Measurements from ENCODE around the gene ANKMY1.

ANKMY1 gene

DNA sequence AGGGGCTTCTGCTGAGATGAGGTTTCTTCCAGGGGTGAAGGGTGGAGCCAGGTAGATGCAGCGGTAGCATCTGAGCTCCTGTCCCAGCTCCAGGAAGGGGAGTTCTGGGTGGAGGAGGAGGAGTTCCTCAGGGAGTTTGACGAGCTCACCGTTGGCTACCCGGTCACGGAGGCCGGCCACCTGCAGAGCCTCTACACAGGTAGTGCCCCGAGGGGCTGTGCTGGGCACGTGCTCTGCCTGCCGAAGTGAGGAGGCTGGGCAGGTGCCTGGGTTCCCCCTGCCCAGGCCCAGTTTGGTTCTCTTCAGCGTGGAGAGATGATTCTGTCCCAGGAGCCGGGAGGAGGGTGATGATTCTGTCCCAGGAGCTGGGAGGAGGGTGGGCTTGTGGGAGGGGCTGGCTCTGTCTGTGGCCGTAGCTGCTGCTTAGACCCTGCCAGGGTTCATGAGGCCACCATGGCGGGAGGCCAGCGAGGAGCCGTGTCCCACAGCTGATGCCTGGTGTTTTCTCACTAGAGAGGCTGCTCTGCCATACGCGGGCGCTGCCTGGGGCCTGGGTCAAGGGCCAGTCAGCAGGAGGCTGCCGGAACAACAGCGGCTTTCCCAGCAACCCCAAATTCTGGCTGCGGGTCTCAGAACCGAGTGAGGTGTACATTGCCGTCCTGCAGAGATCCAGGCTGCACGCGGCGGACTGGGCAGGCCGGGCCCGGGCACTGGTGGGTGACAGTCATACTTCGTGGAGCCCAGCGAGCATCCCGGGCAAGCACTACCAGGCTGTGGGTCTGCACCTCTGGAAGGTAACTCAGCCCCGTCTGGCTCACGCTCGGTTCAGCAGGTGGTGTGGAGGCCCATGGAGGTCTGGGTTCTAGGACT lies 37.0 kb upstream of the ANKMY1 start:
- DNase-seq (ENCODE audit: low spot score) = no peak

DNA sequence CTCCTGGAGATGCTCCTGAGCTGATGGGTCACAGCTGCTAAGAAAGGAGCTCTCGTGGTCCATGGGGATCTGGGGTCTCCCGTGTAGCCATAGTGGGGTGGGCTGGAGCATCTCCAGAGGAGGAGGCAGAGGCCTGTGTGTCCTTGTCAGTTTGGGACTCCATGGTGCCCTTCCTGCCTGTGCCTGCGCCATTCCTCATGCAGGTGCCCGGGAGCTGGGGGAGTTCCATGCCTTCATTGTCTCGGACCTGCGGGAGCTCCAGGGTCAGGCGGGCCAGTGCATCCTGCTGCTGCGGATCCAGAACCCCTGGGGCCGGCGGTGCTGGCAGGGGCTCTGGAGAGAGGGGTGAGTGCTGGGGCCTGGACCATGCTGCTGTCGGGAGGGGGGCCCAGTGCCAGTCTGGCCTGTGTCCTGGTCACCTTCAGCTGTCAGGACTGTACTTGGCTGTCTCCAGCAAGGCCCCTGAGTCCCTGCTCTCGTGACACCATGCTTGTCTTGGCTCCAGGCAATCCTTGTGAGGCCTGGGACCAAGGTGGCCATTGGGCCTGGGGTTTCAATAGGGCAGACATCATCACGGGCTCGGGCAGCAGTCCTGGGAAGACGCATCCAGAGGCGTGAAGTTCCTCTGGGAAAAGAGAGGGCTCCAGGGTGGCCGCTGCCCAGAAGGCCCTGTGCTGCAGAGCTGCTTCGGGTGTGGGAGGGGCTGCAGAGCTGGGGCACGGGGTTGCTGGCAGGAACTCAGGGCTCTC lies 36.1 kb upstream of the ANKMY1 start:
- no peak for DNase-seq (ENCODE audit: low spot score)

DNA sequence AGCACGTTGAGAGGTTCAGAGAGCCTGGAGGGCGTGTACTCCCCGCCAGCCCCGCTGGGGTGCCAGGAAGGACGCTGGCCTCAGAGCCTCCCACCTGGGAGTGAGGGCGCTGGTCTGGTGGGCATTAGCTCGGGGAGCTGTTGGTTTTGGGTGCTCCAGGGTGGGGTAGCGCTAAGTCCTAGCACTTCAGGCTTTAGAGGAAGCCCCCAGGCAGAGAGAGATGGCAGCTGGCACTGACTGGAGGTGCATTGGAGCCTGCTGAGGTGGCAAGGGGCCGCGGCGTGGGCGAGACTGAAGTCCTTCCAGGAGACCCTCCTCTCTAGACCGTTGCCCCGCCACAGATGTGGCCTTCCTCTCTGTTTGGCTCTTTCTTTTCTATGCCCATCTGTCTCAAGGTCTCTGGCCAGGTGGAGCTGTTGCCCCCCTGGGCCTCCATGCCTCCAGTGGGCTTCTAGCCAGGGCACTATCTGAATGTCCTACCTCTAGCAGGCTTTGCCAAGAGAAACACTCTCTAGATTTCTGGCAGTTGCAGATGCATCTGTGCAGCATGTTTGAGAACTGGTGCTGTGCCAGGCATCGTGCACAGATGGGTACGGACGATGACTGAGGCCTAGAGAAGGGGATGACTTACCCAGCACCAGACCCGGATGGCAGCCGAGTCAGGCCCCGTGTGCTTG lies 35.4 kb upstream of the ANKMY1 start:
- DNase-seq (ENCODE audit: low spot score) = no peak

DNA sequence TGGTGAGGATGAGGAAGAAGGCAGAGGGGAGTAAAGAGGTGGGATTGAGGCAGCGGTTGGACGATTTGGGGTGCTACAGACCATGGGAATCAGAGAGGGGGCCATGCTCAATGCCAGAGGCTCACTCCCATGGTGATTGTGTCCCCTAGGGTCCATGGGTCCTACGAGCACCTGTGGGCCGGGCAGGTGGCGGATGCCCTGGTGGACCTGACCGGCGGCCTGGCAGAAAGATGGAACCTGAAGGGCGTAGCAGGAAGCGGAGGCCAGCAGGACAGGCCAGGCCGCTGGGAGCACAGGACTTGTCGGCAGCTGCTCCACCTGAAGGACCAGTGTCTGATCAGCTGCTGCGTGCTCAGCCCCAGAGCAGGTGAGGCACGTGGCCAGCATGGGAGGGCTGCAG lies 34.0 kb upstream of the ANKMY1 start:
- DNase-seq (ENCODE audit: low spot score) = no peak

DNA sequence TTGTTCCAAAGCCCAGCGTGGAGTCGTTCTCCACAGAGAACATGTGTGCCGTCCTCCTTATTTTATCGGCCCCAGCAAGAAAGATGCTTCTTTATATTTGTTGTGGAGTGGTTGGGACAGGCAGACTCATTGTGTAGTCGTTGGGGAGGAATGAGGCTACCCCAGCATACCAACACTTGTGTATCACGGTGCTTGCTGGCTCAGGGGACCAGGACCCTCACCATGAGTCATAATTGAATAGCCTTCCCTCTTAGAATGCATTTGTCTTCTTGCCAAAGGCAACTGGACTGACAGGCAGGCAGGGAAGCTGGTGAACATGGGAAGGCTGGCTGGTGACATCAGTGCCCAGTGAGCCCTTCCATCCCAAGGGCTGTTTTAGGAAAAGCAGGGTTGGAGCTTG lies 33.4 kb upstream of the ANKMY1 start:
- DNase-seq (ENCODE audit: low spot score) = no peak

DNA sequence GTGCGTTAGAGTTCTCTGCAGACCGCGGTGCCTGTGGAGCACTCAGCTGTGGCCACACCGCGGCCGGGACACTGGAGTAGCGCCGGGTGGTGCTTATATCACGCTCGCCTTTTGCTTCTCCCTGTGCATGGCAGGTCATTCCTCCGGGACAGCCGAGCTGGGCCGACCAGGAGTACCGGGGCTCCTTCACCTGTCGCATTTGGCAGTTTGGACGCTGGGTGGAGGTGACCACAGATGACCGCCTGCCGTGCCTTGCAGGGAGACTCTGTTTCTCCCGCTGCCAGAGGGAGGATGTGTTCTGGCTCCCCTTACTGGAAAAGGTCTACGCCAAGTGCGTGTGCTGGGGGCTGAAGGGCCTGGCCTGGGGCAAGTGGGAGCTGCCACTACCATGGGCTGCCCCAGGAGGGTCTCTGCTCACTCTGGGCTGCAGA lies 32.9 kb upstream of the ANKMY1 start:
- no peak for DNase-seq (ENCODE audit: low spot score)

DNA sequence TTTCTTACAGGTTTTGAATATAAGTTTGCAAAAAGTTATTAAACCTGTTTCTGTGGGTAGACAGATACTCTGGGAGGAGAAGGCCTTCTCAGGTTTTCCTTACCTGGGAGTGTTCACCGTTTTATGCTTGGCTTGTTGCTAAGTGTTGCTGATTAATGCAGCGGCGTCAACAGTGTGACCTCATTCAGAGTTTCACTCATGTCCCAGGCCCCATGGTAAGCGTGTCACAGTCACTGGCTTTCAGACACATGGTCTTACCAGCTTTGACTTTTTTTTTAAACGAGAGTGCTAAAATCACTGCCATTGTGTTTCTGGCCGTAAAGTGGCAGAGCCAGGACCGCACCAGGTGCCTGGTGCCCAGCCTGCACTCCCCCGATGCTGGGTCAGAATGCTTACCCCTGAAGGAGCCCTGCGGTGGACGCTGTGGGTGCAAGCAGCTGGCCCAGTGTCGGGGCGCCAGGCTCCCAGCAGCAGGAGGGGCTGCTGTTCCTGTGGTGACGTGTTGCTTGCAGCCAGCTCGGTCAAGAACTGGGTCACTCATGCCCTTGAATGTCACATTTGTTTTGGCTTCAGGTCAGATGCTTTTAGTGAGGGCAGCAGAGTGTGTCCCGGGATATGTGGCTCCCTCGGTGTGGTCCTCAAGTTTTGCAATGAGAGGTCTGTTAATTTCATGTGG lies 32.2 kb upstream of the ANKMY1 start:
- DNase-seq (ENCODE audit: low spot score) = no peak

DNA sequence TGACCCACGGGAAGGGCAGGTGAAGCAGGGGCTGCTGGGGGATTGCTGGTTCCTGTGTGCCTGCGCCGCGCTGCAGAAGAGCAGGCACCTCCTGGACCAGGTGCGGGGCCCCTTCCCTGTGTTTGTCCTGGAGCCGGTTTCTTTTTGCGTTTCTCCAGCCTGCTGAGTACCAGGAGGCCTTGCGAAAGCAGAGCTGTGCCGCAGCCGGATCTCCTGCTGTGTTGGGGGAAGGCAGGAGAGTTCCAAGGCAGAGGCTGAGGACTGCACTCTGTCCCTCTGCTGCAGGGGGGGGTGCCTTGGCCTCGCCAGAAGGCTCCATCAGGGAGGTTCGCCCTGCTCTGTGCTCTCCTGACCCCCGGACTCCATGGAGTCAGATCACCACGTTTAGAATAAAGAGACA lies 31.6 kb upstream of the ANKMY1 start:
- DNase-seq (ENCODE audit: low spot score) = no peak

DNA sequence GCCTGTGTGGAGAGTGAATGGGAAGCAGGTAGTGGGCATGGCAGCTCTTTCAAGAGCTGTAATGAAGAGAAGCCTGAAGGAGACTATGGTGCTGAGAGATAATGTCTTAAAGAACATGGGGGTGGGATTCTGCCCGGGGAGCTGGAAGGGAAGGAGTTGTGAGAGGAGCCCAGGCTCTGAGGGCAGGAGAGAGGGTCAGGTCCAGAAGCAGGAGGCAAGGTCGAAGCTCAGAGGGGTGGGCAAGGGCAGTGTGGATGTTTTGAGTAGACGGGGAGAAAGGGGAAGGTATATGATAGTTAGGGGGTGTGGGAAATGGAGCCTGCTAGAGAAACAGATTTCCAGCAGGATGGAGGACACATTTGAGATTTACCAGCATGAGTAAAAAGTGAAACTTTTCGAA lies 30.9 kb upstream of the ANKMY1 start:
- DNase-seq (ENCODE audit: low spot score) = no peak

DNA sequence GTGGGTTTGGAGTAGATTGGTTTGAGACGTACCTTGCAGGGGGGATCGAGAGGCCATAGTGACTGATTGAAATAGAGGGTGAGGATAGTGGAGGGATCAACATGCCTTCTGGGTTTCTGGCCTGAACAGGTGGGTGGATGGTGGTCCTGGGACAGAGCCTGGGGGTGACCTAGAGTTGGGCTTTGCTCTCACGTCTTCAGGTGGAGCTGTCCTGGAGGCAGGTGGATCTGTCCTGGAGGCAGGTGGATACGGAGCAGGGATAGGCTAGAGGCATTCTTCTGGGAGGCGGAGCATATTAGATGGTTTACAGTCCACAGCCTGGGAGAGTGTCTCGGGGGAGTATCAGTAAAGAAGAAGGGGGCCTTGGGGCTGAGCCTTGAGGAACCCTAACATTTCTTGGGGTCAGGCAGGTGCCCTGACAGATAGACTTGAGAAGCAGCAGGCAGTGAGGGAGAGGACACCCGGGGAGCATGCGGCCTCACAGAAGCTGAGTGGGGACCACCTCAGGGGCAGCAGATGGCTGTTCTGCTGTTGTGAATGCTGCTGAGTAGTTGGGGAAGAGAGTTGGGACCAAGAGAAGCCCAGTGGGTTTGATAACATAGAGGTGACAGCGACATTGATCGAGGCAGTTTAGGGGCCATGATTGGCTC lies 30.3 kb upstream of the ANKMY1 start:
- DNase-seq (ENCODE audit: low spot score) = no peak

DNA sequence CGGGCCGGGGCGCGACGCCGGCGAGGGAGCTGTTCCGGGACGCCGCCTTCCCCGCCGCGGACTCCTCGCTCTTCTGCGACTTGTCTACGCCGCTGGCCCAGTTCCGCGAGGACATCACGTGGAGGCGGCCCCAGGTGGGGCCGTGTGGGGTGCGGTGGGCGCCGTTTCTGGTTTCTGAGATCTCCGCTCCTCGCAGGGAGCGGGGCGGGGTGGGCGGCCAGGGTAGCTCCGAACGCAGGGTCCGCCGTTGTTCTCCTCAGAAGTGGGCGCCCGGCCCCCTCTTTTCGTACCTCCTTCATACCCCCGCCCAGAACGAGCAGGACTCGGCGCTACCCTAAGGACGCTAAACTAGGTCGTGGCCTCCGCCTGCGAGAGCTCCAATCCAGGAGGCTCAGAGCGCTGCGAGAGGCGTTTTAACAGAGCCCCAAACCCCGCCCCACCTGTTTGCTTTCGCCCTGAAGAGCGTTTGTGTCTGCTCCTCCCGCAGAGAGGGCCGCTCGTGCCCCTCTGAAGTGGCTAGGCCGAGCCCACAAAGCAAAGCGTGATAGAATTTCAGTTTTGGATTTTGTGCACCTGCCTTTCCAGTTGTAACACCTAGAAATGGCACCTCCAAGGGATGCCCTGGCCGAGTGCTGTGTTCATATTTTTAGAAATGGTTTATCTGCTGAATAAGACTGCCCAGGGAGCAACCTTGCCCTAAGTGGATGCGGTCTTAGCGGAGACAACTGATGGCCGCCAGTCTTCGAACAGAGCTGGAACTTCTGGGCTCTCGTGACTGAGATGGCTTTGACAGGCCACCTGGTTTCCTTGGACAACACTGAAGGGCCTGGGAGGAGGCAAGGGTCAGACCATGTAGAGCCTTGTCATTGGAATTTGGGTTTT lies 29.4 kb upstream of the ANKMY1 start:
- DNase-seq (ENCODE audit: low spot score) = peak; percentile 41

DNA sequence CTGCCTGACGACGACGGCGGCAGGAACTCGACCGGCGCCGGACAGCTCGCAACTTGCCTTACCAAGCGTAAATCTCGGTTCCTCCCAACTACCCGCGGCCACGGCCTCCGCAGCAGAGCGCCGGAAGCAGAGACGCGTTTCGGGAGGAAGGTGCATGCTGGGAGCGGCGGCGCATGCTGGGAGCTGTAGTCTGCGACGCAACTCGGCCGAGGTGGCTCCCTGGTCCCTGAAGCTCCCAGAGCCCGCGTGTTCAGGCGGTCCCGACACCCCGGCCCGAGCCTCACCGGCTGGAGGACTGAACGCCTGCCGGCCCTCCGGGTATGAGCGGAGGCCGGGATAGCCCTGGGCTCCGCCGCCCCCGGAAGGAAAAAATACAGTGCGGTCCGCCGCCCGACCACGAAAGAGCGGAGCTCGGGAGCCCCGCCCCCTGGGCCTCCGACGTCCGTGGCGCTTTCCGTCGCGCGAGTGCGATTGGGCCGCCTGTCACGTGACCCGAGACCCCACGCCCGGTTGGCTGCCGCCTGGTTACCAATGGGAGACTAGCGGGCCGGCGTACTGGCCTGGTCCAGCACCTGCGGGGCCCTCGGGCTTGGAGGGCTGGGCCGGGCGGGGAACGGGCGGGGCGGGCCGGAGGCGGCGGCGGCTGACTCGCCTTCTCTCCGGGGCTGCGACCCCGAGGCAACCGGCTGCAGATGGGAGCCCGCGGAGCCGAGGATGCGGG lies 28.6 kb upstream of the ANKMY1 start, which contains the start of gene CAPN10:
TSS of gene CAPN10 (plus strand) at position 537 of the 721 bp plus-strand sequence. CDS start at position 715, 178 bp downstream.
- peak; percentile 94 for DNase-seq (ENCODE audit: low spot score)

DNA sequence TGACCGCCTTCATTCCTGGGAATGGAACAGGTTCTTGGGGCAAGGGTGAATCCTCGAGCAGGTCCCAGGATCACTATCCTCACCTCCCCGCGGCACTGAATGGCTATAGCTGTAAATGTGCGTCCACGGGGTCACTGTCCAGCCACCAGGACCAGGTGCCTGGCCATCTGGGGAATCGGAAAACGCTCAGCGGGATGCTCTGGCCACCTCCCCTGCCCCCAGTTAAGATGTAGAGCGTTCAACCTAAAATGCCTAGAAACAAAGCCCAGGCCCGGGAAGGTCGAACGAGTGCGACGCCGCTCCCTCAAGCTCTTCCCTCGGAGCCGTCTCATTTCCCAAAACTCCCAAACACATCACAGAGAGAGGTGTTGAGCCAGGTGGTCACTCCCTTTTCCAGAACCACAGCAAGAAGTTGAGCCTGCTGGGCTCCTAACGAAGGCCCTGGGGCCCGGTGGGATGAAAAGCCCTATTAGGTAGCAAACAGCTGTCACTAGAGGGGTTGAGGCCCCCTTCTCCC lies 28.0 kb upstream of the ANKMY1 start:
- no peak for DNase-seq (ENCODE audit: low spot score)

DNA sequence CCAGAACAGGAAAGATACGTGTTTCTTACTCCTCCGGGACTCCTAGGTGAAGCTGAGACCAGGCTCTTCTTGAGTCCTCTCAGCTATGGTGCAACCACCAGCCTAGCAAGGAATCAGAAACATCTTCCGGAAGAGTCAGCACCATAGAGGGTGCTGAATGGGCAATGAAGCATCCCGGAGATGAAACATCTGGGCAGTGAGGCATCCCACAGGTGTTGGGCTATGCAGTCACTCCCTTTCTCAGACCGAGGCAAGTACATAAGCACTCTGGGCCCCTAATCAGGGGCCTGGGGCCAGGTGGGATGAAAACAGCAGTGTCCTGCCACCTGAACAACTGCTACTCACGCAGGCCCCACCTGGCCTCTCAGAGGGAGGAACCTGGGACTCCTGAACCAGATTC lies 27.3 kb upstream of the ANKMY1 start:
- peak; percentile 63 for DNase-seq (ENCODE audit: low spot score)

DNA sequence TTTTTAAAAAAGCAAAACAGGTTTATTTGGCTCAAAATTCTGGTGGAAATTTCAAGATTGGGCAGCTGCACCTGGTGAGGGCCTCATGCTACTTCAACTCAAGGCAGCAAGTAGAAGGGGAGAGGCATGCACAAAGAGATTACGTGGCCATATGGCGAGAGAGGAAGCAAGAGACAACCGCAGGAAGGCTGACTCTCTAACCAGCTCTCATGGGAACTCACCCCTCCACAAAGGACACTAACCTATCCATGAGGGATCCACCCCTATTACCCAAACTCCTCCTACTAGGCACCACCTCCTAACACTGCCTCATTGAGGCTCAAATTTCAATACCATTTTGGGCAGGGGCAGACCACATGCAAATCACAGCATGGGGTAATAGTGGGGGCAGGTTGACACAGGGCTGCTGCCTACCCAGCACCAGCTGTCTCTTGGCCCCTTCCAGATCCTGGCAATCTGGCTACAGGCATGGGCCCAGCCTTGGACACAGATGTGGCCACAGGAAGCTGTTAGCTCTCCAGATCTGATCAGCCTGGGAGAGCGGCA lies 26.8 kb upstream of the ANKMY1 start:
- DNase-seq (ENCODE audit: low spot score) = peak; percentile 58

DNA sequence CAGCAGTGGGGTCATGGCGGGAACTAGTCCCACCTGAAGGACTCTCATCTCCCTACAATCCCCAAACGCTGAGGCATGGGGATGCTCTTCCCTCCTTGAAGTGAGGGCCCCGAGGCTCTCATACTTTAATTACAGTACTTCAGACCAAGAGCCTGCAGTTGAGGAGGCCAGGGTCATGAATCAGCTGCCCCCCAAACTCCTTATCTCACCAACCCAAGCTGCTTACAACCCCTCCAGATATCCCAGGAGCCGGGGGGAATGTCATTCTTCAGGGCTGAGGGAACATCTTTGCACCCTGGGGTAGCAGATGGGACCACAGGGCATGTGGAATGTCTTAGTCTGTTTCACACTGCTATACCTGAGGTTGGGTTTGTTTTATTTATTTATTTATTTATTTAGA lies 26.0 kb upstream of the ANKMY1 start:
- DNase-seq (ENCODE audit: low spot score) = no peak

DNA sequence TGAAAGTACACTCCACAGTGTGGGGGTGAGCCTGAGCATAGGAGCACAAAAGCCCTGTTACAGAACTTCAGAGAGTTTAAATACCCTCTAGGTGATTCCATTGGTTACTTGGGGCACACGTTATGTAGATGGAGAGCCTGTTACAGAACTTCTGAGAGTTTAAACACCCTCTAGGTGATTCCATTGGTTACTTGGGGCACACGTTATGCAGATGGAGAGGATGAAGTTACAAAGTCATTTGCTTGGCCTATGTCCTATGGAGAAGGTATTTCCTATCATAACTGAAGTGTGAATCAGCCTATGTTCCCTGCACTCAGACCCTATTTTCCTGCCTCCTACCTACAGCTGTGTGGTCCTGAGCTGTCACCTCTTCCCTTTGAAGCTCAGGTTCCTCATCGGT lies 25.0 kb upstream of the ANKMY1 start:
- DNase-seq (ENCODE audit: low spot score) = no peak

DNA sequence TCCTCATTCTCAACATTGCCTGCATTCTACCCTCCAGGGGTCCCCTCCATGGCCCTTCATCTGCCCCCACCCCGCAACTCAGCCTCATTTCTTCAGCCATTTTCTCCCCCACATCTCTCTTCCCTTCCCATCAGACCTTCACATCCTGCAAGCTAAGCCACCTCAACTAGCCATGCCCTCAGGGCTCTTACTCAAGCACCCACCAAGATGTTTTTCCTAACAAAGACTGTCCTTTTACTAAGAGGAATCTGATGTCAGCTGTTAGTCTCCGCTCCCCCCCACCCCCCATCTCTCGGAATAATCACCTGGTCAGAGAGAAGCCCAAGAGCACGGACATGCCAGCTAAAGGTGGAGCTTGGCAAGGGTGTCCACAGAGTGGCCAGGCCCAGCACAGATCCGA lies 24.0 kb upstream of the ANKMY1 start:
- no peak for DNase-seq (ENCODE audit: low spot score)

All from germinal center (tissue), 1 donor.